Esophagus muscularis mucosa (tissue), 4 donors: ENCODE data around the gene AUTS2. TPM values are rescaled to one million over a fixed set of nuclear protein-coding genes. Genes with fewer than 3 reads are reported as not detected.

ENCODE experiments used
- DNase-seq: peaks from one replicate; pipeline ENCODE4 v3.0.0-alpha.2; 2017; ENCODE audit errors: extremely low spot score
- H3K27ac ChIP-seq, 4 donors: fragments of 200-600 bp; sonication (generic); replicated peaks in 1 of 4; 1 replicate in 3 of 4; 2 replicates in 1 of 4; pipeline ENCODE4 v1.5.1; 2016 to 2019; ENCODE audit warnings: mild to moderate bottlenecking in 1 of 4
- H3K27me3 ChIP-seq, 4 donors: fragments of 200-600 bp; sonication (generic); one replicate each; pipeline versions ENCODE4 v1.5.1 to v1.6.0; 2016 to 2019
- H3K36me3 ChIP-seq, 4 donors: fragments of 200-600 bp; sonication (generic); one replicate each; pipeline ENCODE4 v1.5.1; 2016 to 2019
- H3K4me1 ChIP-seq, 4 donors: fragments of 200-600 bp; sonication (generic); one replicate each; pipeline ENCODE4 v1.5.1; 2016 to 2019
- H3K4me3 ChIP-seq, 4 donors: fragments of 200-600 bp; sonication (generic); 1 replicate in 2 of 4; 2 replicates in 2 of 4; pipeline ENCODE4 v1.5.1; 2016 to 2019; ENCODE audit warnings: mild to moderate bottlenecking in 4 of 4, moderate library complexity in 1 of 4
- H3K9me3 ChIP-seq, 4 donors: fragments of 200-600 bp; sonication (generic); 1 replicate in 3 of 4; 2 replicates in 1 of 4; pipeline ENCODE4 v1.5.1; 2016 to 2019
- EP300 ChIP-seq: sonication (generic); formaldehyde crosslinking; IDR thresholded peaks from one replicate; pipeline ENCODE4 v1.6.1; 2017; ENCODE audit warnings: antibody characterized with exemption
- POLR2A ChIP-seq: fragments of 450-650 bp; IDR thresholded peaks from one replicate; pipeline ENCODE4 v1.6.1; 2017; ENCODE audit warnings: antibody characterized with exemption, moderate library complexity, mild to moderate bottlenecking, low read depth
- POLR2AphosphoS5 ChIP-seq, 2 donors: sonication (generic); formaldehyde crosslinking; IDR thresholded peaks; one replicate each; pipeline ENCODE4 v1.6.1; 2017; ENCODE audit warnings: antibody characterized with exemption in 2 of 2
- WGBS: methylation state at CpG from one replicate; pipeline ENCODE4 v1.1.5; 2018; 5-methylcytosine and 5-hydroxymethylcytosine counted together
- intact Hi-C: fragments of 100-400 bp; cut with DNase I; formaldehyde crosslinking; loops from one replicate; pipeline ENCODE4 v1.15.1; 2023
- total RNA-seq, 4 donors: library from RNA; depleted of rRNA; stranded (reverse); fragments of >200 nt; gene quantifications; one replicate each; pipeline versions ENCODE4 v1.1.0 to v1.2.1, GENCODE V29; 2016
- TF ChIP-seq, protein P1 (sequence below), 3 experiments: fragments of 200-600 bp in 2 of 3; fragments of 450-650 bp in 1 of 3; sonication (generic) in 2 of 3; IDR thresholded peaks; one replicate each; pipeline ENCODE4 v1.5.1; 2017 to 2019; ENCODE audit warnings: antibody characterized with exemption in 3 of 3, mild to moderate bottlenecking in 2 of 3, moderate library complexity in 1 of 3

AUTS2 gene
- total RNA-seq, 4 donors from 2014 or later: 18.5 to 44.9 (median 34.2) TPM

DNA sequence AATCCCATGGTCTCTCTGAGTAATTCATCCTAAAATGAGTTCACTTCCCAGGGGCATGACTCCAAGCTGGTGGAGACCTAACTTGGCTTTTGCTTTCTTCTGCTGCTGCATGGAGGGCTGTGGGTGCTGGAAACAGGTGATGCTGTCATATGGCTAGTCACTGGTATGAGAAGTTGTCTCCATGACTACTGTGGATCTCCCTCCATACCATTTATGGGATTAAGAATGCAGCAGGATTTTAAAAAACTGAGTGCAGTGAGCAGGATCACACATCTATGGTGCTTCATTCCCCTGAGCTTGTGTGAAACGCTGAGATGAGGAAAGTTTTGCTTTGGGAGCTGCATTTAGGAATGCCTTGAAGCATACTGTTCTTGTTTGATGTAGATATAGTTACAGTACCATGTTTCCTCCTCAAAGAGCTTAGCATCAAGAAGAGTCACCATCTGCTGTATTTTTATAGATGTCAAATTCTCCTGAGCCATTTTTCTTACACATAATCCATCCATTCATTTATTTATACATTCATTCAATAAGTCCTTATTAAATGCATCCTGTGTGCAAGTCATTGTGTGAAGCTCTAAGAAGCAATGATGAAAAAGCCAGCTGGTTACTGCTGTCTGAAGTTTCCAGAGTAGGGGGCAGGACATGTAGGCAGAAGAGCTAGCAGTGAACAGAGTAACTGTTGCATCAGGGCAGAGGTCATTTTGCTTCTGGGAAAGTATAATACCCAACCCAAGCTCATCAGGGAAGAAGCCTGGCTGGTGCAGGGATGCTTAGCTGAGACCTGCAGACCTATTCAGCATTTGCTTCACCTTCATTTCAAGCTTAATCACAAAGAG, 534.8 kb downstream of the AUTS2 start:
- peaks cover 5 to 33% (median 23%) of the 10 kb centered on the region in 4 donors for H3K4me1 ChIP-seq
- TF ChIP-seq, protein P1, sequence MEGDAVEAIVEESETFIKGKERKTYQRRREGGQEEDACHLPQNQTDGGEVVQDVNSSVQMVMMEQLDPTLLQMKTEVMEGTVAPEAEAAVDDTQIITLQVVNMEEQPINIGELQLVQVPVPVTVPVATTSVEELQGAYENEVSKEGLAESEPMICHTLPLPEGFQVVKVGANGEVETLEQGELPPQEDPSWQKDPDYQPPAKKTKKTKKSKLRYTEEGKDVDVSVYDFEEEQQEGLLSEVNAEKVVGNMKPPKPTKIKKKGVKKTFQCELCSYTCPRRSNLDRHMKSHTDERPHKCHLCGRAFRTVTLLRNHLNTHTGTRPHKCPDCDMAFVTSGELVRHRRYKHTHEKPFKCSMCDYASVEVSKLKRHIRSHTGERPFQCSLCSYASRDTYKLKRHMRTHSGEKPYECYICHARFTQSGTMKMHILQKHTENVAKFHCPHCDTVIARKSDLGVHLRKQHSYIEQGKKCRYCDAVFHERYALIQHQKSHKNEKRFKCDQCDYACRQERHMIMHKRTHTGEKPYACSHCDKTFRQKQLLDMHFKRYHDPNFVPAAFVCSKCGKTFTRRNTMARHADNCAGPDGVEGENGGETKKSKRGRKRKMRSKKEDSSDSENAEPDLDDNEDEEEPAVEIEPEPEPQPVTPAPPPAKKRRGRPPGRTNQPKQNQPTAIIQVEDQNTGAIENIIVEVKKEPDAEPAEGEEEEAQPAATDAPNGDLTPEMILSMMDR (IDR thresholded peaks at IDR 0.05): no peak
- TF ChIP-seq POLR2AphosphoS5 (IDR thresholded peaks at IDR 0.05): no peak
- no peak for TF ChIP-seq EP300
- TF ChIP-seq POLR2A: no peak
- 50% methylated on average over 1 of the region's 1 CpG for WGBS
- no peaks in the 10 kb centered on the region for H3K27me3 ChIP-seq
- H3K27ac ChIP-seq: no peak overlapping the region
- no peaks in the 10 kb centered on the region for H3K36me3 ChIP-seq
- DNase-seq: no peak
- intact Hi-C loops: no loop called here
- H3K9me3 ChIP-seq: no peaks in the 10 kb centered on the region
- no peak overlapping the region for H3K4me3 ChIP-seq

DNA sequence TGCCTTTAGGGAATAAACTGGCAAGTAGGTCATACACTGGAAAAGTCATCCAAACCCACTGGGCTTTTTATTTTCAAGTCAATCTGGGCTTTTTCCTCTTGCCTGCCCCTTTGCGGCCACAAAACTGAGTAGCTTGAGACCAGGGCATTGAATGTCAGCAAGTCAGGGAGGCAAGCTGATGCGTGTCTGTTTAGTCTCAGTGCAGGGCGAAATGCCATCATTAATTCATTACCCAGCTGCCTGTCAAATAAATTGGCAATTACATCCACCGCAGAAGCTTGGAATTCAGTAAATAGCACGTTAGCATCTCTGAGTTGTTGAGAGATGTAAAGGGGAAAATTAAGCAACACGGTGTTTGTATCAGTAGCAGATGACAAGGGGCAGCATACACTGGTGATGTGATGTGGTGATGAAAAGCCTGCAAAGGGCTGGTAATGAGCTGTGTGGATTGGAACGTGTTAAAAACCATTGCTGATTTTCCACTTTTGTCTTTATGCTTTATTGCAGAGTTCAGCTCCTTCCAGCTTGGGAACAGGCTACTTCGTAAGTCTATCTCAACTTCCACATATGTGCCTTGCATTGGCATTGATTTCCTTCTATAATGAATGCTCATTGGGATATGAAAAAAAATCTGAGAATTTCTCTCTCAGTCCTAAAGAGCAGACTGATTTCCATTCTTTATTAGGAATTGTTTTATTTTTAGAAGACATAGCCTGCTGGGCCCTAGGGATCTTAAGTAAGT, 535.9 kb downstream of the AUTS2 start:
- H3K27me3 ChIP-seq: no peaks in the 10 kb centered on the region
- TF ChIP-seq POLR2A (no peak), EP300 (no peak), POLR2AphosphoS5 (IDR thresholded peaks at IDR 0.05) (no peak)
- TF ChIP-seq, protein P1 (IDR thresholded peaks at IDR 0.05): no peak
- H3K4me3 ChIP-seq: no peak overlapping the region
- intact Hi-C loops: no loop called here
- peaks cover 5 to 33% (median 23%) of the 10 kb centered on the region in 4 donors for H3K4me1 ChIP-seq
- no peak for DNase-seq
- no peaks in the 10 kb centered on the region for H3K36me3 ChIP-seq
- WGBS: 63% methylated on average over 7 of the region's 8 CpGs
- H3K9me3 ChIP-seq: no peaks in the 10 kb centered on the region
- no peak overlapping the region for H3K27ac ChIP-seq

DNA sequence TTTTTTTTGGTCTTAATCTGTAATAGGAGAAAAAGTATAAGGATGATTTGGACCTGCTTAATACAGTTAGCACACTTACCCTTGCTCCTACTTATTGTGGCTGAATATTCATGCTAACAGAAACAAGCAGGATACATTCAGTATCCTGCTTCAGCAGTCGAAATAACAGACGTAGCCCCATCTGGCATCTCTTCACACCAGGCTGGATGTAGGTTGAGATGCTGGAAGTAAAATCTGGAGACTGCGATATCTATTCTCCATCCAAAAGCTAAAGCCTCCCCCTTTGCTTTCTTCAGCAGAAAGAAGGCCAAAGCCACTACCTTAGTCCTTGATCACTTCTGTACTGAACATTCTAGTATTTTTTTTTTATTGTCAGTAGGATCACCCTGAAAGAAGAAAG, 537.4 kb downstream of the AUTS2 start:
- Histone ChIP-seq H3K36me3 (no peaks in the 10 kb centered on the region), H3K27me3 (no peaks in the 10 kb centered on the region), H3K27ac (no peak overlapping the region), H3K4me1 (peaks cover 5 to 33% (median 23%) of the 10 kb centered on the region in 4 donors), H3K9me3 (no peaks in the 10 kb centered on the region), H3K4me3 (no peak overlapping the region)
- TF ChIP-seq EP300 (no peak), POLR2A (no peak)
- intact Hi-C loops: no loop called here
- WGBS: 96% methylated on average over 3 of the region's 3 CpGs
- no peak for DNase-seq

DNA sequence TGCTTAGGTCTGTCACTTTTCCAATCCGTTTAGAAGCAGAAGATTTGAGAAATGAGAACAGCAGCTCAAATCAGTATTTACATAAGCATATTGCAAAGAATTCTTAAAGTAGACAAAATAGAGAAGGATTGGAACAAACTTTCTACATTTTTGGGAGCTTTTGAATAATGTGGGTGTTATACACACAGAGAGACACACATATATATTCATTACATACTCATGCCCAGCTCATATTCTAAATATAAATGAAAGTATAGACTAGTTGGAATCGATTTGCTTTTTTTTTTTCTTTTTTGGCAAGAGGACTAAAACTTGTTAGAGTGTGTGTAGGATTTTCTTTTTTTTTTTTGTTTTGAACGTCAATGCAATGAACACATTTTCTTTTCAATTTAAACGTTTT, 538.9 kb downstream of the AUTS2 start:
- 66% methylated on average over 4 of the region's 4 CpGs for WGBS
- H3K4me3 ChIP-seq: no peak overlapping the region

More for the DNA sequence above, 538.9 kb downstream of the AUTS2 start:
- intact Hi-C loops: no loop called here
- H3K36me3 ChIP-seq: no peaks in the 10 kb centered on the region
- H3K27ac ChIP-seq: no peak overlapping the region
- TF ChIP-seq, protein P1 (IDR thresholded peaks at IDR 0.05): no peak
- TF ChIP-seq POLR2AphosphoS5 (IDR thresholded peaks at IDR 0.05): no peak
- H3K9me3 ChIP-seq: no peaks in the 10 kb centered on the region
- peaks cover 5 to 34% (median 20%) of the 10 kb centered on the region in 4 donors for H3K4me1 ChIP-seq
- no peaks in the 10 kb centered on the region for H3K27me3 ChIP-seq
- no peak for DNase-seq
